ENCODE data around the gene ZNF408. TPM values are rescaled to one million over a fixed set of nuclear protein-coding genes. Genes with fewer than 3 reads are reported as not detected.
A peak's percentile ranks its signal among the peaks of the same experiment; 100 is the strongest.

ZNF408 gene
- total and polyA plus RNA-seq, 2 of the 13 experiments (the other 11 are each of a cell fraction or from before 2014, with no cell fraction given): 11.2 to 12.5 TPM

GRCh38 chr11:46695345-46696211 lies 5.3 kb upstream of the ZNF408 start (continued):
- TF ChIP-seq HMGXB3 (CRISPR knock-in tag; IDR thresholded peaks at IDR 0.05; ENCODE audit: borderline replicate concordance) (0 out of 2 replicates have a peak, but pooled peaks have one; percentile 45), ZNF598 (CRISPR knock-in tag; IDR thresholded peaks at IDR 0.05; ENCODE audit: borderline replicate concordance) (0 out of 2 replicates have a peak, but pooled peaks have one; percentile 27), FOXA3 (CRISPR knock-in tag; IDR thresholded peaks at IDR 0.05) (peak; percentile 26; the same call in 1 of the 2 replicates), ZNF335 (CRISPR knock-in tag; IDR thresholded peaks at IDR 0.05) (peak; percentile 65; the same call in 1 of the 2 replicates), HBP1 (CRISPR knock-in tag; IDR thresholded peaks at IDR 0.05; ENCODE audit: low read depth) (peak; percentile 18; the same call in 1 of the 2 replicates), RFX3 (CRISPR knock-in tag; IDR thresholded peaks at IDR 0.05) (no peak), POLR2G (IDR thresholded peaks at IDR 0.05; ENCODE audit: low read depth, low read length) (0 out of 2 replicates have a peak, but pooled peaks have one; percentile 10), ARNTL (CRISPR knock-in tag; IDR thresholded peaks at IDR 0.05) (peak; percentile 84), ZNF552 (CRISPR knock-in tag; IDR thresholded peaks at IDR 0.05; ENCODE audit: borderline replicate concordance) (peak; percentile 84; the same call in 1 of the 2 replicates), JUND (CRISPR knock-in tag; IDR thresholded peaks at IDR 0.05) (no peak), ZMAT3 (CRISPR knock-in tag; conservative IDR thresholded peaks at IDR 0.05) (peak; percentile 92), ZNF83 (CRISPR knock-in tag; IDR thresholded peaks at IDR 0.05; ENCODE audit: borderline replicate concordance) (0 out of 2 replicates have a peak, but pooled peaks have one; percentile 64)
- TF ChIP-seq, protein P1, sequence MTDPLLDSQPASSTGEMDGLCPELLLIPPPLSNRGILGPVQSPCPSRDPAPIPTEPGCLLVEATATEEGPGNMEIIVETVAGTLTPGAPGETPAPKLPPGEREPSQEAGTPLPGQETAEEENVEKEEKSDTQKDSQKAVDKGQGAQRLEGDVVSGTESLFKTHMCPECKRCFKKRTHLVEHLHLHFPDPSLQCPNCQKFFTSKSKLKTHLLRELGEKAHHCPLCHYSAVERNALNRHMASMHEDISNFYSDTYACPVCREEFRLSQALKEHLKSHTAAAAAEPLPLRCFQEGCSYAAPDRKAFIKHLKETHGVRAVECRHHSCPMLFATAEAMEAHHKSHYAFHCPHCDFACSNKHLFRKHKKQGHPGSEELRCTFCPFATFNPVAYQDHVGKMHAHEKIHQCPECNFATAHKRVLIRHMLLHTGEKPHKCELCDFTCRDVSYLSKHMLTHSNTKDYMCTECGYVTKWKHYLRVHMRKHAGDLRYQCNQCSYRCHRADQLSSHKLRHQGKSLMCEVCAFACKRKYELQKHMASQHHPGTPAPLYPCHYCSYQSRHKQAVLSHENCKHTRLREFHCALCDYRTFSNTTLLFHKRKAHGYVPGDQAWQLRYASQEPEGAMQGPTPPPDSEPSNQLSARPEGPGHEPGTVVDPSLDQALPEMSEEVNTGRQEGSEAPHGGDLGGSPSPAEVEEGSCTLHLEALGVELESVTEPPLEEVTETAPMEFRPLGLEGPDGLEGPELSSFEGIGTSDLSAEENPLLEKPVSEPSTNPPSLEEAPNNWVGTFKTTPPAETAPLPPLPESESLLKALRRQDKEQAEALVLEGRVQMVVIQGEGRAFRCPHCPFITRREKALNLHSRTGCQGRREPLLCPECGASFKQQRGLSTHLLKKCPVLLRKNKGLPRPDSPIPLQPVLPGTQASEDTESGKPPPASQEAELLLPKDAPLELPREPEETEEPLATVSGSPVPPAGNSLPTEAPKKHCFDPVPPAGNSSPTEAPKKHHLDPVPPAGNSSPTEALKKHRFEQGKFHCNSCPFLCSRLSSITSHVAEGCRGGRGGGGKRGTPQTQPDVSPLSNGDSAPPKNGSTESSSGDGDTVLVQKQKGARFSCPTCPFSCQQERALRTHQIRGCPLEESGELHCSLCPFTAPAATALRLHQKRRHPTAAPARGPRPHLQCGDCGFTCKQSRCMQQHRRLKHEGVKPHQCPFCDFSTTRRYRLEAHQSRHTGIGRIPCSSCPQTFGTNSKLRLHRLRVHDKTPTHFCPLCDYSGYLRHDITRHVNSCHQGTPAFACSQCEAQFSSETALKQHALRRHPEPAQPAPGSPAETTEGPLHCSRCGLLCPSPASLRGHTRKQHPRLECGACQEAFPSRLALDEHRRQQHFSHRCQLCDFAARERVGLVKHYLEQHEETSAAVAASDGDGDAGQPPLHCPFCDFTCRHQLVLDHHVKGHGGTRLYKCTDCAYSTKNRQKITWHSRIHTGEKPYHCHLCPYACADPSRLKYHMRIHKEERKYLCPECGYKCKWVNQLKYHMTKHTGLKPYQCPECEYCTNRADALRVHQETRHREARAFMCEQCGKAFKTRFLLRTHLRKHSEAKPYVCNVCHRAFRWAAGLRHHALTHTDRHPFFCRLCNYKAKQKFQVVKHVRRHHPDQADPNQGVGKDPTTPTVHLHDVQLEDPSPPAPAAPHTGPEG (CRISPR knock-in tag; IDR thresholded peaks at IDR 0.05): peak; percentile 41; the same call in 1 of the 2 replicates
- TF ChIP-seq, protein P2, sequence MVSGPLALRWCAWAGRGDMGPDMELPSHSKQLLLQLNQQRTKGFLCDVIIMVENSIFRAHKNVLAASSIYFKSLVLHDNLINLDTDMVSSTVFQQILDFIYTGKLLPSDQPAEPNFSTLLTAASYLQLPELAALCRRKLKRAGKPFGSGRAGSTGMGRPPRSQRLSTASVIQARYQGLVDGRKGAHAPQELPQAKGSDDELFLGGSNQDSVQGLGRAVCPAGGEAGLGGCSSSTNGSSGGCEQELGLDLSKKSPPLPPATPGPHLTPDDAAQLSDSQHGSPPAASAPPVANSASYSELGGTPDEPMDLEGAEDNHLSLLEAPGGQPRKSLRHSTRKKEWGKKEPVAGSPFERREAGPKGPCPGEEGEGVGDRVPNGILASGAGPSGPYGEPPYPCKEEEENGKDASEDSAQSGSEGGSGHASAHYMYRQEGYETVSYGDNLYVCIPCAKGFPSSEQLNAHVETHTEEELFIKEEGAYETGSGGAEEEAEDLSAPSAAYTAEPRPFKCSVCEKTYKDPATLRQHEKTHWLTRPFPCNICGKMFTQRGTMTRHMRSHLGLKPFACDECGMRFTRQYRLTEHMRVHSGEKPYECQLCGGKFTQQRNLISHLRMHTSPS (CRISPR knock-in tag; IDR thresholded peaks at IDR 0.05; ENCODE audit: low read depth): peak; percentile 79
